ENCODE results near the gene CFAP298.
"Not testable (repeated sequence)": the region's sequence is repeated elsewhere in the genome, so short reads cannot be mapped to it uniquely, and the experiment has no call there.

- not testable (repeated sequence) for TF ChIP-seq POLR2A, CTCF (IDR thresholded peaks at IDR 0.05)
These were observed 1.2 kb downstream of the CFAP298 start for GRCh38 chr21:32610940-32611339.
